Liver (tissue), 9 donors: Measurements from ENCODE around the gene HAPLN2. TPM values are rescaled to one million over a fixed set of nuclear protein-coding genes. Genes with fewer than 3 reads are reported as not detected.

Experiments
- DNase-seq: peaks from one replicate; pipeline ENCODE4 v3.0.0-alpha.2; 2017; ENCODE audit warnings: low spot score
- H3K27ac ChIP-seq, 2 donors: one replicate each; pipeline ENCODE4 v1.7.0; 2013; ENCODE audit warnings: inconsistent platforms in 2 of 2, low read length in 2 of 2, control low read depth in 1 of 2, low read depth in 1 of 2, mild to moderate bottlenecking in 1 of 2
- H3K27me3 ChIP-seq, 4 donors: one replicate each; pipeline versions ENCODE4 v1.6.1 to v1.7.0; 2013; ENCODE audit warnings: low read length in 3 of 4, inconsistent platforms in 1 of 4, mild to moderate bottlenecking in 1 of 4, moderate library complexity in 1 of 4; ENCODE audit not compliant: control insufficient read depth in 4 of 4, insufficient read depth in 4 of 4
- H3K36me3 ChIP-seq, 4 donors: one replicate each; pipeline versions ENCODE4 v1.6.1 to v1.7.0; 2013; ENCODE audit warnings: low read length in 3 of 4, mild to moderate bottlenecking in 3 of 4, low read depth in 1 of 4, moderate library complexity in 1 of 4; ENCODE audit not compliant: control insufficient read depth in 4 of 4, insufficient read depth in 3 of 4
- H3K4me1 ChIP-seq, 4 donors: one replicate each; pipeline versions ENCODE4 v1.6.1 to v1.7.0; 2013; ENCODE audit warnings: low read length in 3 of 4, mild to moderate bottlenecking in 3 of 4, moderate library complexity in 1 of 4; ENCODE audit not compliant: control insufficient read depth in 4 of 4, insufficient read depth in 4 of 4
- H3K4me3 ChIP-seq, 3 donors: one replicate each; pipeline versions ENCODE4 v1.6.1 to v1.7.0; 2013; ENCODE audit warnings: low read length in 3 of 3, control low read depth in 1 of 3, low read depth in 1 of 3, mild to moderate bottlenecking in 1 of 3
- H3K9ac ChIP-seq, 2 donors: one replicate each; pipeline ENCODE4 v1.7.0; 2013; ENCODE audit warnings: low read length in 2 of 2, mild to moderate bottlenecking in 2 of 2, moderate library complexity in 2 of 2, control low read depth in 1 of 2, low read depth in 1 of 2
- H3K9me3 ChIP-seq, 4 donors: one replicate each; pipeline versions ENCODE4 v1.6.1 to v1.7.0; 2013; ENCODE audit warnings: low read length in 3 of 4; ENCODE audit not compliant: control insufficient read depth in 4 of 4
- EGR1 ChIP-seq, 2 donors: IDR thresholded peaks; 2 replicates each; pipeline ENCODE4 v1.6.1; 2016 to 2018; ENCODE audit warnings: antibody characterized with exemption in 2 of 2, low read depth in 2 of 2
- FOXA1 ChIP-seq: IDR thresholded peaks from 2 replicates; pipeline ENCODE4 v1.6.1; 2016; ENCODE audit warnings: antibody characterized with exemption
- FOXA2 ChIP-seq: IDR thresholded peaks from 2 replicates; pipeline ENCODE4 v1.6.1; 2016; ENCODE audit warnings: antibody characterized with exemption
- GABPA ChIP-seq, 2 donors: IDR thresholded peaks in 1 of 2; conservative IDR thresholded peaks in 1 of 2; 2 replicates each; pipeline ENCODE4 v1.6.1; 2016; ENCODE audit warnings: antibody characterized with exemption in 2 of 2, mild to moderate bottlenecking in 1 of 2, moderate library complexity in 1 of 2
- HNF4A ChIP-seq, 2 donors: conservative IDR thresholded peaks; 2 replicates each; pipeline ENCODE4 v1.6.1; 2016; ENCODE audit warnings: antibody characterized with exemption in 2 of 2, mild to moderate bottlenecking in 2 of 2
- HNF4G ChIP-seq: IDR thresholded peaks from 2 replicates; pipeline ENCODE4 v1.6.1; 2016; ENCODE audit warnings: antibody characterized with exemption
- JUND ChIP-seq, 2 donors: IDR thresholded peaks; 2 replicates each; pipeline ENCODE4 v1.6.1; 2016; ENCODE audit warnings: antibody characterized with exemption in 2 of 2
- NR2F2 ChIP-seq: IDR thresholded peaks from 2 replicates; pipeline ENCODE4 v1.6.1; 2016; ENCODE audit warnings: antibody characterized with exemption
- RAD21 ChIP-seq, 2 donors: IDR thresholded peaks; 2 replicates each; pipeline ENCODE4 v1.6.1; 2016; ENCODE audit warnings: antibody characterized with exemption in 2 of 2, mild to moderate bottlenecking in 2 of 2
- RXRA ChIP-seq, 2 donors: IDR thresholded peaks; 2 replicates each; pipeline ENCODE4 v1.6.1; 2017 to 2018; ENCODE audit warnings: antibody characterized with exemption in 2 of 2, mild to moderate bottlenecking in 1 of 2
- SP1 ChIP-seq: IDR thresholded peaks from 2 replicates; pipeline ENCODE4 v1.6.1; 2018; ENCODE audit warnings: antibody characterized with exemption, mild to moderate bottlenecking
- TAF1 ChIP-seq: conservative IDR thresholded peaks from 2 replicates; pipeline ENCODE4 v1.6.1; 2016; ENCODE audit warnings: antibody characterized with exemption, mild to moderate bottlenecking
- YY1 ChIP-seq: IDR thresholded peaks from 2 replicates; pipeline ENCODE4 v1.6.1; 2016; ENCODE audit warnings: antibody characterized with exemption, mild to moderate bottlenecking
- WGBS: extraction: QIAGEN DNeasy Blood & Tissue Kit; methylation state at CpG from one replicate; pipeline ENCODE4 v1.1.7; 2013; 5-methylcytosine and 5-hydroxymethylcytosine counted together
- polyA plus RNA-seq, 2 donors: library from polyadenylated mRNA; stranded (reverse) in 1 of 2; unstranded in 1 of 2; fragments of 200-250 nt in 1 of 2; fragments of >200 nt in 1 of 2; fragmentation: Nextera tagmentation in 1 of 2; extraction: Ambion mirVana in 1 of 2; gene quantifications; one replicate each; pipeline versions ENCODE4 v1.2.1 to v1.2.3, GENCODE V29; 2013 to 2015
- total RNA-seq, 2 donors: library from RNA; depleted of rRNA; stranded (reverse); fragments of >200 nt; gene quantifications; one replicate each; pipeline ENCODE4 v1.2.3, GENCODE V29; 2014
- TF ChIP-seq, protein P1 (sequence below): fragments of 150-350 bp; IDR thresholded peaks from 2 replicates; pipeline ENCODE4 v1.5.1; 2017; ENCODE audit warnings: improper control_type of control experiment, low read depth, low read length; ENCODE audit not compliant: missing input control
- TF ChIP-seq, protein P2 (sequence below): IDR thresholded peaks from 2 replicates; pipeline ENCODE4 v1.6.1; 2016; ENCODE audit warnings: antibody characterized with exemption
- TF ChIP-seq, protein P3 (sequence below): IDR thresholded peaks from 2 replicates; pipeline ENCODE4 v1.6.1; 2016; ENCODE audit warnings: antibody characterized with exemption
- TF ChIP-seq, protein P4 (sequence below): IDR thresholded peaks from 2 replicates; pipeline ENCODE4 v1.6.1; 2016; ENCODE audit warnings: antibody characterized with exemption, mild to moderate bottlenecking
- TF ChIP-seq, protein P5 (sequence below): IDR thresholded peaks from 2 replicates; pipeline ENCODE4 v1.6.1; 2016; ENCODE audit warnings: antibody characterized with exemption
- donor health status: healthy.
- donor health status: healthy.
- donor health status: healthy.
- donor health status: healthy.
- donor health status: healthy.

HAPLN2 gene
- total and polyA plus RNA-seq, 4 donors: 0.03 to 0.08 TPM; not detected in 2

- no peak for TF ChIP-seq HNF4A (conservative IDR thresholded peaks at IDR 0.05)
- TF ChIP-seq, protein P1, sequence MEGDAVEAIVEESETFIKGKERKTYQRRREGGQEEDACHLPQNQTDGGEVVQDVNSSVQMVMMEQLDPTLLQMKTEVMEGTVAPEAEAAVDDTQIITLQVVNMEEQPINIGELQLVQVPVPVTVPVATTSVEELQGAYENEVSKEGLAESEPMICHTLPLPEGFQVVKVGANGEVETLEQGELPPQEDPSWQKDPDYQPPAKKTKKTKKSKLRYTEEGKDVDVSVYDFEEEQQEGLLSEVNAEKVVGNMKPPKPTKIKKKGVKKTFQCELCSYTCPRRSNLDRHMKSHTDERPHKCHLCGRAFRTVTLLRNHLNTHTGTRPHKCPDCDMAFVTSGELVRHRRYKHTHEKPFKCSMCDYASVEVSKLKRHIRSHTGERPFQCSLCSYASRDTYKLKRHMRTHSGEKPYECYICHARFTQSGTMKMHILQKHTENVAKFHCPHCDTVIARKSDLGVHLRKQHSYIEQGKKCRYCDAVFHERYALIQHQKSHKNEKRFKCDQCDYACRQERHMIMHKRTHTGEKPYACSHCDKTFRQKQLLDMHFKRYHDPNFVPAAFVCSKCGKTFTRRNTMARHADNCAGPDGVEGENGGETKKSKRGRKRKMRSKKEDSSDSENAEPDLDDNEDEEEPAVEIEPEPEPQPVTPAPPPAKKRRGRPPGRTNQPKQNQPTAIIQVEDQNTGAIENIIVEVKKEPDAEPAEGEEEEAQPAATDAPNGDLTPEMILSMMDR: no peak
- TF ChIP-seq HNF4G: no peak
- no peak for TF ChIP-seq JUND (IDR thresholded peaks at IDR 0.05)
- no peak for TF ChIP-seq SP1
- TF ChIP-seq, protein P2, sequence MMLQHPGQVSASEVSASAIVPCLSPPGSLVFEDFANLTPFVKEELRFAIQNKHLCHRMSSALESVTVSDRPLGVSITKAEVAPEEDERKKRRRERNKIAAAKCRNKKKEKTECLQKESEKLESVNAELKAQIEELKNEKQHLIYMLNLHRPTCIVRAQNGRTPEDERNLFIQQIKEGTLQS: no peak
- TF ChIP-seq RXRA (IDR thresholded peaks at IDR 0.05): no peak
- TF ChIP-seq, protein P3, sequence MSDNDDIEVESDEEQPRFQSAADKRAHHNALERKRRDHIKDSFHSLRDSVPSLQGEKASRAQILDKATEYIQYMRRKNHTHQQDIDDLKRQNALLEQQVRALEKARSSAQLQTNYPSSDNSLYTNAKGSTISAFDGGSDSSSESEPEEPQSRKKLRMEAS: no peak
- peaks cover 0 to 2% (median 0%) of the 10 kb centered on the region in 4 donors for H3K4me1 ChIP-seq
- no peaks in the 10 kb centered on the region for H3K9me3 ChIP-seq
- peaks cover 4 to 17% (median 11%) of the 10 kb centered on the region in 4 donors for H3K27me3 ChIP-seq
- no peak overlapping the region for H3K9ac ChIP-seq
- no peaks in the 10 kb centered on the region for H3K36me3 ChIP-seq
- DNase-seq: no peak
- 75% methylated on average over 10 of the region's 10 CpGs for WGBS
- no peak overlapping the region for H3K27ac ChIP-seq
- H3K4me3 ChIP-seq: no peak overlapping the region
These were observed 28.1 kb downstream of the HAPLN2 start for GRCh38 chr1:156647351-156647750.

DNA sequence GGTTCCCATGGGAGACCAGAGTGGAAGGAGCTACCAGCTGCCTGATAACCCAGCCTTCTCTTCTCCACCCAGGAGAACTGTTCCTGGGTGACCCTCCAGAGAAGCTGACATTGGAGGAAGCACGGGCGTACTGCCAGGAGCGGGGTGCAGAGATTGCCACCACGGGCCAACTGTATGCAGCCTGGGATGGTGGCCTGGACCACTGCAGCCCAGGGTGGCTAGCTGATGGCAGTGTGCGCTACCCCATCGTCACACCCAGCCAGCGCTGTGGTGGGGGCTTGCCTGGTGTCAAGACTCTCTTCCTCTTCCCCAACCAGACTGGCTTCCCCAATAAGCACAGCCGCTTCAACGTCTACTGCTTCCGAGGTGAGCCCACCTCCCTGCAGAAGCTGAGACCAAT is 29.3 kb downstream of the HAPLN2 start:
- 75% methylated on average over 10 of the region's 10 CpGs for WGBS
- H3K4me3 ChIP-seq: no peak overlapping the region
- H3K27ac ChIP-seq: no peak overlapping the region
- H3K27me3 ChIP-seq: peaks cover 4 to 14% (median 8%) of the 10 kb centered on the region in 4 donors
- no peak for DNase-seq
- no peaks in the 10 kb centered on the region for H3K9me3 ChIP-seq
- no peak overlapping the region for H3K9ac ChIP-seq
- no peaks in the 10 kb centered on the region for H3K36me3 ChIP-seq
- H3K4me1 ChIP-seq: no peaks in the 10 kb centered on the region
- TF ChIP-seq JUND (IDR thresholded peaks at IDR 0.05): no peak
- TF ChIP-seq, protein P1: no peak
- TF ChIP-seq EGR1 (IDR thresholded peaks at IDR 0.05; ENCODE audit: low read depth in 2 of 2): no peak
- TF ChIP-seq, protein P4, sequence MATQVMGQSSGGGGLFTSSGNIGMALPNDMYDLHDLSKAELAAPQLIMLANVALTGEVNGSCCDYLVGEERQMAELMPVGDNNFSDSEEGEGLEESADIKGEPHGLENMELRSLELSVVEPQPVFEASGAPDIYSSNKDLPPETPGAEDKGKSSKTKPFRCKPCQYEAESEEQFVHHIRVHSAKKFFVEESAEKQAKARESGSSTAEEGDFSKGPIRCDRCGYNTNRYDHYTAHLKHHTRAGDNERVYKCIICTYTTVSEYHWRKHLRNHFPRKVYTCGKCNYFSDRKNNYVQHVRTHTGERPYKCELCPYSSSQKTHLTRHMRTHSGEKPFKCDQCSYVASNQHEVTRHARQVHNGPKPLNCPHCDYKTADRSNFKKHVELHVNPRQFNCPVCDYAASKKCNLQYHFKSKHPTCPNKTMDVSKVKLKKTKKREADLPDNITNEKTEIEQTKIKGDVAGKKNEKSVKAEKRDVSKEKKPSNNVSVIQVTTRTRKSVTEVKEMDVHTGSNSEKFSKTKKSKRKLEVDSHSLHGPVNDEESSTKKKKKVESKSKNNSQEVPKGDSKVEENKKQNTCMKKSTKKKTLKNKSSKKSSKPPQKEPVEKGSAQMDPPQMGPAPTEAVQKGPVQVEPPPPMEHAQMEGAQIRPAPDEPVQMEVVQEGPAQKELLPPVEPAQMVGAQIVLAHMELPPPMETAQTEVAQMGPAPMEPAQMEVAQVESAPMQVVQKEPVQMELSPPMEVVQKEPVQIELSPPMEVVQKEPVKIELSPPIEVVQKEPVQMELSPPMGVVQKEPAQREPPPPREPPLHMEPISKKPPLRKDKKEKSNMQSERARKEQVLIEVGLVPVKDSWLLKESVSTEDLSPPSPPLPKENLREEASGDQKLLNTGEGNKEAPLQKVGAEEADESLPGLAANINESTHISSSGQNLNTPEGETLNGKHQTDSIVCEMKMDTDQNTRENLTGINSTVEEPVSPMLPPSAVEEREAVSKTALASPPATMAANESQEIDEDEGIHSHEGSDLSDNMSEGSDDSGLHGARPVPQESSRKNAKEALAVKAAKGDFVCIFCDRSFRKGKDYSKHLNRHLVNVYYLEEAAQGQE: no peak
- no peak for TF ChIP-seq TAF1
- TF ChIP-seq, protein P5, sequence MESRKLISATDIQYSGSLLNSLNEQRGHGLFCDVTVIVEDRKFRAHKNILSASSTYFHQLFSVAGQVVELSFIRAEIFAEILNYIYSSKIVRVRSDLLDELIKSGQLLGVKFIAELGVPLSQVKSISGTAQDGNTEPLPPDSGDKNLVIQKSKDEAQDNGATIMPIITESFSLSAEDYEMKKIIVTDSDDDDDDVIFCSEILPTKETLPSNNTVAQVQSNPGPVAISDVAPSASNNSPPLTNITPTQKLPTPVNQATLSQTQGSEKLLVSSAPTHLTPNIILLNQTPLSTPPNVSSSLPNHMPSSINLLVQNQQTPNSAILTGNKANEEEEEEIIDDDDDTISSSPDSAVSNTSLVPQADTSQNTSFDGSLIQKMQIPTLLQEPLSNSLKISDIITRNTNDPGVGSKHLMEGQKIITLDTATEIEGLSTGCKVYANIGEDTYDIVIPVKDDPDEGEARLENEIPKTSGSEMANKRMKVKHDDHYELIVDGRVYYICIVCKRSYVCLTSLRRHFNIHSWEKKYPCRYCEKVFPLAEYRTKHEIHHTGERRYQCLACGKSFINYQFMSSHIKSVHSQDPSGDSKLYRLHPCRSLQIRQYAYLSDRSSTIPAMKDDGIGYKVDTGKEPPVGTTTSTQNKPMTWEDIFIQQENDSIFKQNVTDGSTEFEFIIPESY: no peak
- no peak for TF ChIP-seq FOXA1
- TF ChIP-seq RXRA (IDR thresholded peaks at IDR 0.05): no peak
- no peak for TF ChIP-seq RAD21 (IDR thresholded peaks at IDR 0.05)
- TF ChIP-seq HNF4A (conservative IDR thresholded peaks at IDR 0.05): no peak
- TF ChIP-seq HNF4G: no peak
- TF ChIP-seq, protein P2: no peak
- TF ChIP-seq NR2F2: no peak
- TF ChIP-seq FOXA2: no peak
- TF ChIP-seq GABPA (IDR thresholded peaks at IDR 0.05 in 1 of 2, conservative IDR thresholded peaks at IDR 0.05 in 1 of 2): no peak
- TF ChIP-seq, protein P3: no peak
- TF ChIP-seq YY1: no peak
